ENCODE results near the gene MYO7B. TPM values are rescaled to one million over a fixed set of nuclear protein-coding genes. Genes with fewer than 3 reads are reported as not detected.
A peak's percentile ranks its signal among the peaks of the same experiment; 100 is the strongest.
"Not testable (repeated sequence)": the region's sequence is repeated elsewhere in the genome, so short reads cannot be mapped to it uniquely, and the experiment has no call there.

MYO7B gene
- total RNA-seq, 2 donors from 2014 or later = 244 to 262 TPM

DNA sequence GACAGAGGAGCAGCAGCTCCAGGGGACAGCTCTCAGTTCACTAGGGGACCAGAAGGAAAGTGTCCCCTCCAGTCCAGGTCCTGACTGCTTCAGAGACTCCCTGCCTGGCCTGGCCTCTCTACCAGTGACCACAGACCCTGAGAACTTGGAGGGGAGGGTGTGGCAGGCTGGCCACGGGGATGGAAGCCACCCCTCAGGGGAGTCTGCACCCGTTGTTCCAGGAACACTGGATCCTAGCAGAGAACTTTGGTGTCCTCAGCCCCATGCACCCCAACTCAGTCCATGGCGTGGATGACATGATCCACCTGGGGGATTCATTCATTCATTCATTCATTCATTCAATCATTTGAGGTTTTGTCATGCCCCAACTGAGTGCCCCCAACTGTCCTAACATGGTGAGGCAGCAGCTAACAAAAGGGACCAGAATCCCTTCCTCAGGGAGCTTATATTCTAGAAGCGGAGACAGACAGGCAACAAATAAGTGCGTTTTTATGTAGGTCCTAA is 31.9 kb downstream of the MYO7B start:
- DNase-seq = no peak
- ATAC-seq = no peak
- intact Hi-C loops (cut with DNase I, micrococcal nuclease) = no loop called here

DNA sequence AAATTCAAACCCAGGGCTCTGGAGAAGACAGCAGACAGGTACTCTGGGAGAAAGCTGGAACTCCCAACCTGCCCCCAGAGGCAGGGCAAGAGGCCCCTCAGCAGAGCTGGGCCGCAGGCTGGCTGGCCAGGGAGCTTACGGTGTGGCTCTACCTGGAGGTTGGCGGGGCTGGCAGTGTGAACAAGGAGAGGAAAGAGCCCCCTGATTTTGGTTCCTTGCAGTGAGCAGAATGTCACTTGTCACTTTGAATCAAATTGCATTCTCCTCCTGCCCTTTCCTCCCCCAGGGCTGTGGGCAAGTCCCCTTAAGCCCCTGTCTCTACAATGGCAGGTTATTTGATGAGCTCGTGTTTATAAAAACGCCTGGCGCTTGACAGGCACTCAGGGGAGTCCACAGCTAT is 32.6 kb downstream of the MYO7B start:
- no peak for ATAC-seq
- no peak for DNase-seq
- intact Hi-C loops (cut with DNase I, micrococcal nuclease) = no loop called here

DNA sequence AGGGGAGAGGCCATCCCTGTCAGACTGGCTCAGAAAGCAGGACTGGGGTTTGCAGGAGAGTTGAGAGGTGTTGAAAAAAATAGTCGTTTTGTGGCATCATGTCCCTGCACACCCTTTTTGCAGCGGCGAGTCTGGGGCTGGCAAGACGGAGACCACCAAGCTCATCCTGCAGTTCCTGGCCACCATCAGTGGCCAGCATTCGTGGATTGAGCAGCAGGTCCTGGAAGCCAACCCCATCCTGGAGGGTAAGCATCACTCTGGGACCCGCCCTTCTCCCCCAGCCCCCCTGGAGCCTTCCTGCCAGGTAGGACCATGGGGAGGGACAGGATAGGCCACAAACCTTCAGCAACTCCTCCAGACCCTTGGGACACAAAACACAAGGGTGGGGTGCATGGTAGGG is 34.2 kb downstream of the MYO7B start:
- intact Hi-C loops (cut with DNase I, micrococcal nuclease) = no loop called here
- no peak for ATAC-seq
- no peak for DNase-seq

DNA sequence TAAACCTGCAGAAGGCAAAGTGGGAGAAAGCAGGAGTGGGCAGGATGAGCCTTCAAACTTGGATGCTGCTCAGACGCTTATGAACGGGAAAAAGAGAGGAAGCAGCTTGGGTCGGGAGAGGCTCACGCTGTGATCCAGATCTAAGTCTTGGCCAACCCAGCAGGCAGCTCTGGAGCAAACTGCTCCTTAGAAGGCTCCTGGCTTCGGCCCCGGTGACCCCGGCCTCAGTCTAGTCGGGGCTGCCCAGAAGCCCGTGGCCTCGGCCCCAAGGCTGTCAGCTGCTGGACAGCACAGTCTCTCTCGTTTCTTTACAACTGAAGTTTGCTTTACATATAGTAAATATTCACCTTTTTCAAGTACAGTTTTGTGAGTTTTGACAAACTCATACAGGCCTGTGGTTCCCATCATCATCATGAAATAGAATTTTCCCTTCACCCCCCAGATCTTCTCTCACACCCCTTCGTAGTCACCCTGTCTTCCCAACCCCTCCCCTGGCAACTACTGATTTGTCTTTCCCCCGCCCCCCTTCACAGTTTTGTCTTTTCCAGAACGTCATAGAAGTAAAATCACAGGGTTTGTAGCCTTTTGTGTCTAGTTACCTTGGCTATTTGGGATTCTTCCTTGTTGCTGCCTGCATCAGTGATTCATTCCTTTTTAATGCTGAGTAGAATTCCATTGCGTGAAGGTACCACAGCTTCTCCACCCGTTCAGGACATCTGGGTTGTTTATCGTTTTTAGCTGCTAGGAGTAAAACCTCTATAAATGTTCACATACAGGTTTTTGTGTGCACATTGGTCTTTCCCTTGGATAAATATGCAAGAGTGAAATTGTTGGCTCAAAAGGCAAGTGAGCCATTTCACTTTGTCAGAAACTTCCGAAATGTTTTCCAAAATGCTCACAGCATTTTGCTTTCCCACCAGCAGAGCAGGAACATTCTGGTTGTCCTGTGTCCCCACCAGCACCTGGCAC is 35.1 kb downstream of the MYO7B start:
- no peak for ATAC-seq
- intact Hi-C loops (cut with DNase I, micrococcal nuclease) = no loop called here
- no peak for DNase-seq

DNA sequence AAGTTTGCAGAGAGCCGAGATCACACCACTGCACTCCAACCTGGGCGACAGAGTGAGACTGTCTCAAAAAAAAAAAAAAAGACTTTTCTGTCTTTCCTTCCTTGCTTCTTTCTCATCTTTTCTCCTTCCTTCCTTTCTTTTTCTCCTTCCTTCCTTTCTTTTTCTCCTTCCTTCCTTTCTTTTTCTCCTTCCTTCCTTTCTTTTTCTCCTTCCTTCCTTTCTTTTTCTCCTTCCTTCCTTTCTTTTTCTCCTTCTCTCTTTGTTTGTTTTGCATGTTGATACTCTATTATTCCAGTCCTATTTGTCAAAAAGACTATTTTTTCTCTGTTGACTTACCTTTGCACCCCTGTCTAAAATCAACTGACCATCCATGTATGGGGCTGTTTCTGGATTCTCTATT is 36.9 kb downstream of the MYO7B start:
- ATAC-seq, DNase-seq: not testable (repeated sequence)

DNA sequence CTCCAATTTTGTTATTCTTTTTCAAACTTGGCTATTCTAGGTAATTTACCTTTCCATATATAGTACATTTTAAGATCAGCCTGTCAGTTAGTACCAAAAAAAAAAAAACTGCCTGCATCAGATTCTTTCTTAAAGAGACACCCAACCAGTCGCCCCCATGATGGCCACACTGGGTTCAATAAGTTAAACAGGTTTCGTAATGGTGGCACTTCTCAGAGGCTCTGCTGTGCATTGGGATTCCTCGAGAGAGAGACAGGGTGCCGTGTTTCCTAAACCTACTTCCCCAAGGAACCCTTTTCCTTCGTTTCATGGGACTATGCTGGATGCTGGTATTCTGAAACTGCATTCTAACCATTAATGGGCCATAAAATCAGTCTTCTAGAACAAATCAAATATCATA is 37.4 kb downstream of the MYO7B start:
- ATAC-seq (no peak), DNase-seq (no peak)
- intact Hi-C loops (cut with DNase I, micrococcal nuclease) = no loop called here

More for the DNA sequence above, 36.9 kb downstream of the MYO7B start:
- intact Hi-C loops (cut with DNase I, micrococcal nuclease) = not testable (repeated sequence)

DNA sequence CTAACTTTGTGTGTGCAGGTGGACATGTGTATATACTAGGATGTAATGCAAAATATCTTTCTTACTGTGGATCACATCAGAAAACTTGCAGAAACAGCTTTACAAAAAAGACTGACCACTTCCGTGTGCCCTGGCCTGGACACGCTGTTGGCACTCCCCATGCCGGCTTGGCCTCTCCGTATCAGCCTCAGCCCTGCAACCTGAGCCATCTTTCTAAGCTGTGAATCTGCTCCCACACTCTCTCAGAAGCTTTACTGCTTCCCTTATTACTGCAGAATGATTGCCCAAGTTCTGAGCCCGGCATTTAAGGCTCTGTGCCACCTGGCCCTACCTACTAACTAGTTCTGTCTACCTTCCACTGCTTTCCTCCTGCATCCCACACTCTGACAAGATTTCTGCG is 37.8 kb downstream of the MYO7B start:
- DNase-seq = no peak
- intact Hi-C loops (cut with DNase I, micrococcal nuclease) = no loop called here
- ATAC-seq = no peak

DNA sequence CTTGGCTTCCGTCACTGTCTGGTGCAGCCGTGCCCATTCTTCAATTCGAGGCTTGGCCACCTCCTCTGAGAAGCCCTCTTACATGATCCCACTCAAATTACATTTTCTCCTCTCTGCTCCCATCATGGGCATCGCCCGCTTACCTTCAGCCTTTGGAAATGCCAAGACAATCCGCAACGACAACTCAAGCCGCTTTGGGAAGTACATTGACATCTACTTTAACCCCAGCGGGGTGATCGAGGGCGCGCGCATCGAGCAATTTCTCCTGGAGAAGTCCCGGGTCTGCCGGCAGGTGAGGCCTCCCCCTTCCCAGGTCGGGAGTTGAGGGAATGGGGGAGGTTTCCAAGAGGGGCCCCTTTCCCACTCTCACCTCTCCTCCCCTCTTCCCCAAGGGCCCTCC is 38.3 kb downstream of the MYO7B start:
- intact Hi-C loops (cut with DNase I, micrococcal nuclease) = no loop called here
- ATAC-seq = no peak
- DNase-seq = no peak

DNA sequence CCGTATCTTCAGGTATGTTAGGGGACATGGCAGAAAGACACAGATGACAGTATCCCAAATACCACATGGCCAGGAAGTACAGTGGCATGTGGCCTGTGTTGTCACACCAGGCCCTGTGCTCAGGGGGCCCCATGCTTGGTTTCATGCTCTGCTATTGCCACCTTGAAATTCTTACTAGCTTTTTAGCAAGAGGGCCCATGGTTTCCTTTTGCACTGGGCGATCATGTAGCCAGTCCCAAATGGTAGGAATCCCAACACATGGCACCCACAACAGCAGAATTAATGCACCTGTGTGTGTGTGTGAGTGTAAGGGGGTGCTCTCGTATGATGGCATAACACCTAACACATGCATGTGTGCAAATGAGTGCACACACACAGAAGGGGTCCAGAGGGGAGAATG is 39.2 kb downstream of the MYO7B start:
- no peak for DNase-seq
- ATAC-seq = no peak
- intact Hi-C loops (cut with DNase I, micrococcal nuclease) = no loop called here

DNA sequence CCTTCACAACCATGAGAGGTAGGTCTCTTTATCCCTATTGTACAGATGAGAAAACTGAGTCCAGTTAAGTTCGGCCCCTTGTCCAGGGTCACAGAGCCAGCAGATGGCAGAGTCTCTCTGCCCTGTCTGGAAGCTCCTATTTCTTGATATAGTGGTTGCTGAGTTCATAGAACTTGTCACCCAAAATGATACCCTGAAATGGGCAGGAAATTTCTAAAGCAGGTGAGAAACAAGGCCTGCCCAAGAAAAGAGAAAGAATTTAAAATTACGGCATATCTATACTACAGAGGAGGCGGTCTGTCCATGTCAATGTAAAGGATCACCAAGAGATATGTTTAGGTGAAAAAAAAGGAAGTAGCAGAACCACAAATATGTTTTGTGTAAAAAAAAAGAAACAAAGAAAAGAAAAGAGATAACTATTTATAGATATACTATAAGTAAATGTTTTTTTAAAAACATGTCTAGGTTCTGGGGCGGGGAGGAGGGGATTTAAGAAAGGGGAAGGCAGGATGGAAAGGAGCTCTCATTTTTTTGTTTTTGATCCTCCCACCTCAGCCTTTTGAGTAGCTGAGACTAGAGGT is 39.8 kb downstream of the MYO7B start:
- no peak for ATAC-seq
- intact Hi-C loops (cut with DNase I, micrococcal nuclease) = no loop called here
- DNase-seq = no peak

DNA sequence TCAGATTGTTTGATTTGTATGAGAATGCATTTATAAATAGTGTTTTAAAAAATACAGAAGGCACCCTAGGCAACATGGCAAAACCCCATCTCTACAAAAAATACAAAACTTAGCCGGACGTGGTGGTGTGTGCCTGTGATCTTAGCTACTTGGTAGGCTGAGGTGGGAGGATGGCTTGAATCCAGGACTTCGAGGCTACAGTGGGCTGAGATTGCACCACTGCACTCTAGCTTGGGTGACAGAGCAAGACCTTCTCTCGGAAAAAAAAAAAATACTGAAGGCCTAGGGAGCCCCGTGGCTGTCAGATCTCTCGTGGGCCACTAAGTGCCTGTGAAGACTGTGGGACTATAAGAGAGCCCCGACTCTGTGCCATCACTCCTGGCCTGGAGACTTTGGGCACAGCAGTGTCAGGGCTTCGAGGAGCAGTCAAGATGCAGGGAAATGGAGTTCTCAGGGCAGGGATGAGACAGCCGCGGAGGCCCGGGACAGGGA is 40.5 kb downstream of the MYO7B start:
- intact Hi-C loops (cut with DNase I, micrococcal nuclease) = no loop called here
- DNase-seq (peak in 1 of 2 donors; percentile 24), ATAC-seq (no peak)

DNA sequence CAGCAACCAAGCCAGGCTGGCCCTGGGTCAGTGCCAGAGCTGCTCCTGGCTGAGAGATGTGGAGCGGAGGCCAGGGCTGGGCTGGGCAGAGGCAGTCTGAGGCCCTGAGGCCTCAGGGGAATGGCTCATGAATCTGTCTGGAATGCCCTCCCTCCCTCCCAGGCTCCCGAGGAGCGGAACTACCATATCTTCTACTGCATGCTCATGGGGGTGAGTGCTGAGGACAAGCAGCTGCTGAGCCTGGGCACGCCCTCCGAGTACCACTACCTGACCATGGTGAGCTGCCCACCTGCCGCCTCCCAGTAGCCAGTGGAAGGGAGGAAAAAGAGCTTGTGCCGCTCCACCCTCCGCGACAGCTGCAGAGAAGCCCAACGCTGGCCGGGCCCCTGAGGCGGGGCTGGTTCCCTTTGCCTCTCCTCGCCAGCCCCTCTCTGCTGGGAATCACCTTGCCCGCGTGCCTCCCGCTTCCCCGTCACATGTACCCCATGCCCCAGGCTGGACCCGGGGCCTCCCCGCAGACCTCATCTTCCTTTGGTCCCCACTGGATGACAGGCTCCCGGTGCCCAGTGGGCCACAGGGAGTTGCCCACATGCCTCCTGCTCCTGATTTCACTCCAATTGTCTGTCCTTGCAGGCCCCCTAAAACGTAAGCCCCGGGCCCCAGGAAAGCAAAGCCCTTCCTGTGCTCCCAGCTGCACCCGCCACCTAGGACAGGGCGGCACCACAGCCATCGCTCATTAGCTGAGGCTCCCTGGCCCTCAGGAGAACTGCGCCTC is 41.1 kb downstream of the MYO7B start:
- intact Hi-C loops (cut with DNase I, micrococcal nuclease) = no loop called here
- ATAC-seq = peak; percentile 29

DNA sequence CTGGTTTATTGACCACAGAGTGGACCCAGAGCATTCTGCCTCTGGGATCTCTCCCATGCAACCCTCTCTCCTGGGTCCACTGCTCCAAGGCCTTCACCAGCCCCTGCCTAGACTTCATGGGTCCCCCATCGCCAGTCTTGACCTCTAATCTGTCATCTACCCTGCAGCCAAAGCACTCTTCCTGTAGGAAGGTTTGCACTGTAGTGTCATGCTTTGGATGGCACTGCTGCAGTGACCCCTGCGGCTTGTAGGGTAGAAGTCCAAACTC is 41.7 kb downstream of the MYO7B start:
- ATAC-seq (no peak), DNase-seq (no peak)
- intact Hi-C loops (cut with DNase I, micrococcal nuclease) = no loop called here

More for the DNA sequence above, 41.1 kb downstream of the MYO7B start:
- DNase-seq = no peak

DNA sequence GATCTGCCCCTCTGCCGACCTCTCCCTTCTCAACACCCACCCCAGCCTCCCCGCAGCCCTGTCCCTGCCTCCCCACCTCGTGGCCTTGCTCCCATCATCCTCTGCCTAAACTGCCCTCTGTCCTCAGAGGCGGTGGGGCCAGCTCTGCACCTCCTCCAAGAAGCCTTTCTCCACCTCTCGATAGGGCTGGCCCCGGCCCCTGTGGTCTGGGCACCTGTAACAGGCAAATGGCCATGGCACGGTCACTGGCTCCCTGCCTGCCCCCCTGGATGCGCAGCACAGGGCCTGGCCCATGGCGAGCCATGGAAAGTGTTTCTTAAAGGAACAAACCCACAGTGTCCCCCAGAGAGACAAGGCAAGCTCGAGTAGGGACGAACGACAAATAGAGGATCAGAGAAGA is 42.0 kb downstream of the MYO7B start:
- intact Hi-C loops (cut with DNase I, micrococcal nuclease) = no loop called here
- no peak for ATAC-seq
- no peak for DNase-seq

DNA sequence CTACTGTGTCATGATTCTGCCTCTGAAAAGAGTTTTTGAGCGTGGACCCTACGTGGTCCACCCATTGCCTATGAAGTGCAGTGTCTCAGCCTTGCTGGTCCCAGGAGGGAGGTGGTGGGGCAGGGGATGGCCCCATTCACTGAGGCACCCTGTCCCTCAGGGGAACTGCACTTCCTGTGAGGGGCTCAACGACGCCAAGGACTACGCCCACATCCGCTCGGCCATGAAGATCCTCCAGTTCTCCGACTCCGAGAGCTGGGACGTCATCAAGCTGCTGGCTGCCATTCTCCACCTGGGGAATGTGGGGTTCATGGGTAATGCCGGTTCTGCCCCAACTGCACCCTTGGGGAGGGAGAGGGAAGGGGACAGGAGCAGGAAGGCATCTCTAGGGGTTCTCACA is 42.5 kb downstream of the MYO7B start:
- intact Hi-C loops (cut with DNase I, micrococcal nuclease) = no loop called here
- DNase-seq (no peak), ATAC-seq (no peak)

DNA sequence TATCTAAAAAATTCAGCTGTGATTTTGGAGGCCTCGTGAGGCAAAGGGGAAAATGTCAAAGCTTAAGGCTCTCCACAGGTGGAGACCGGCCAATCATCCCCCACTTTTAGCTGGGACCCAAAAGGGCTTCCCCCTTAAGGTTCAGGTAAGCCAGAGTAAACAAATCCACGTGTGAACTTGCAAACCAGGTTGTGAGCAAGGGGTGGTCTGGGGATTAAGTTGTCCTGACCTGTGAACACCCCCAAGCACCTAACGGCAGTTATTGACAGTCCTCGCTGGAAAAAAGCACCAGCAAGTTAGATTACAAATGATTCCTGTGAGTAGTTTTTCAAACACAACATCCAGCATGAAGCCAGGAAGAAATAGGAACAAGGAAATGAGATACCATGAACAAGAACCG is 42.9 kb downstream of the MYO7B start:
- ATAC-seq = no peak
- DNase-seq = no peak
- intact Hi-C loops (cut with DNase I, micrococcal nuclease) = no loop called here

DNA sequence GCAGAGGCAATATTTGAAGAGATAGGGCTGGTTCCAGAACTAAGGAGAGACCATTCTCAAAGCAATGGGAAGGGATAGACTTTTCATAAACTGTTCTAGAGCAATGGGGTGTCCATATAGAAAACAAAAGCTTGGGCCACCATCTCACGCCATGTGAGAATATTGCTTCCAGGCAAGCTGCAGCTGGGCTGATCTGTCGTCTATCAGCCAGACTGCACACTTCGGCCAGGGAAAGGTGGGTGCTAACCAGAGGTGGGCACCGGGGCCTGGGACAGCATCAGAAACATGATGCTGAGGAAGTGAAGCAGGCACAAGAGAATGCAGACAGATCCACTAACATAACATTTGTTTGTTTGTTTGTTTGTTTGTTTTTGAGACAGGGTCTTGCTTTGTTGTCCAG is 43.7 kb downstream of the MYO7B start:
- DNase-seq (no peak), ATAC-seq (no peak)
- intact Hi-C loops (cut with DNase I, micrococcal nuclease) = no loop called here

DNA sequence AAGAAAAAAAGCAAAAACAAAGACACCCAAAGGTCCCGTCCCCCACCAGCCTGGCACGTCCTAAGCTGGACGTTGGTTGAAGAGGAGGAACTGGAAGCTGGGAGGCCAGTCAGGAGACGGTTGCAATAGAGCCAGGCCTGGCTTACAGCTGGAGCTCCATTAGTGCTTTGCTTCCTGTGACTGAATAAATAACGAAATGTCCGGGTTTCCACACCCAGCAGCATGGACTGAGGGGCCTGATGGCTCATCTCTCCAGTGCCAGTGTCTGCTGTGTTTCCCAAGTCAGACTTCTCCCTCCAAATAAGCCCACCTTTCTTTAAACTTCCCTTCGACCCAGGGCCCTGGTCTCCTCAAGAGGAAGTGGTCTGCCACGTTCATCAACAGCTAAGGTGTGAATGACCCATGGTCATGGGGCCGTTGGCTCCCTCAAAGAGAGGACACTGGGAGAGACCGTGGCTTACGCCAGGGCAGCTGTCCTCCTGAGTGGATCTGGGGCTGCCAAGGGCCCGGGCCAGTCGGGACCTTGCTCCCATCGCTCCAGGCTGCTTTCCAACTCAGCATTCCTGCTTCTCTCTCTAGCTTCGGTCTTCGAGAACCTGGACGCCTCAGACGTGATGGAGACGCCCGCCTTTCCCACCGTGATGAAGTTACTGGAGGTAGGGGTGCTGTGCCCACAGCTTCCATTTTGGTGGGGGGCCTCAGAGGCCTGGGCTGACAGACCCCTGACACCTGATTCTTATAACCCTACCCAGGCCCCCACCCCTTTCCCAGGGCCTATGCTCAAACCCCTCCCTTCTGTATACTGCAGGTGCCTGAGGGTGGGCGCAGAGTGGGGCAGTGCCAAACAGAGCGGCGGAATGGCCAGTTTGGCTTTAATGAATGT is 44.9 kb downstream of the MYO7B start:
- ATAC-seq (peak; percentile 10), DNase-seq (no peak)
- intact Hi-C loops (cut with DNase I, micrococcal nuclease) = no loop called here

DNA sequence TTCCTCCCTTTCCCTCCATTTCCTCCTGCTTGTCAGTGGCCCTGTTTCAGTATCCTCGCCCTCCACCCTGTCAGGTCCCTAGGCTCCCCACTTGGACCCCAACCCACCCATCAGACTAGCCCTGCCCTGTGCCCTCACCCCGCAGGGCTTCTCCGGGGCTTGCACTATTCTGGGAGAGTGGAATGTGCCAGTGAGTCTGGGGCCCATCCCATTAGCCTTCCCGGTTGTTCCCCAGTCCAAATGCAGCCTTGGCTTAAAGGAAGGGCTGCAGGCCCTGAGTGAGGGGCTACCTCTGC is 45.5 kb downstream of the MYO7B start:
- no peak for ATAC-seq
- DNase-seq = no peak
- intact Hi-C loops (cut with DNase I, micrococcal nuclease) = no loop called here

Measured in left colon (tissue), 2 donors.